CD4-positive, alpha-beta T cell treated with Interleukin-12 subunit alpha and Interleukin-12 subunit beta, for 1 hour (primary cell): ENCODE data around the gene FAM13A.

Experiments
- DNase-seq: peaks from one replicate; pipeline ENCODE4 v3.0.0-alpha.2; 2020

FAM13A gene

DNA sequence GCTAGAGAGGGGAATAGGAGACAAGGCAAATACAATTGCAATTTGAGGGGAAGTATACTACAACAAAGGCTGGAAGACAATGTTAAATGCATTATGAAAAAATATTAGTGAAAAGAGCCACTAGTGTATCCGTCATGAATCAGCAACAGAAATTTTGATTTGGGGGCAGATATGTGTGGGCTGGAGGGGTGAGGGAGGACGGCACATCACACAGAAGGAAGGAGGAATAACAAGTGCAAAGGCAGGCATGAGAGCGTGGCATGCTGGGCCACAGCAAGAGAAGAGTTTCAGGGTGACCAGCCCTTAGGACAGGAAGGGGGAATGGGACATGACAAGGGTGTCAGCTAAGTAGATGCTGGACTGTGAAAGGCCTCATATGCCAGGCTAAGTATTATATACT lies 295.6 kb downstream of the FAM13A start:
- no peak for DNase-seq

DNA sequence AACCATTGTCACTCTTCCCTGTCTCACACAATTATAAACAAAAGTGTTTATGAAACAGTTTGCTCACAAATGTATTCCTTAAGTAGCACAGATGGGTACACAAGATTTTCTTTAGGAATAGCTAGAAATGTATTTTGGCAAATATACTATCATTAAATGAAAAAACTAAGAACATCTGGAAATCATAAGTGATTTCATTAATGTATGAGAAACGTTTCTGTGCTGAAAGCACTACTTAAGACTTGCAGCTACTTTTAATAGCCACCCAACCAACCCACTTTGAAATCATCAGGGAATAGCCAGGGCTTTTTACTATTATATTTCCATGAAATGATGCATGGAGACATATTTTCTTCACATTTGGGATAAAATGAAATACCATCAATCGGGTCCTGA lies 297.1 kb downstream of the FAM13A start:
- DNase-seq, result no peak

DNA sequence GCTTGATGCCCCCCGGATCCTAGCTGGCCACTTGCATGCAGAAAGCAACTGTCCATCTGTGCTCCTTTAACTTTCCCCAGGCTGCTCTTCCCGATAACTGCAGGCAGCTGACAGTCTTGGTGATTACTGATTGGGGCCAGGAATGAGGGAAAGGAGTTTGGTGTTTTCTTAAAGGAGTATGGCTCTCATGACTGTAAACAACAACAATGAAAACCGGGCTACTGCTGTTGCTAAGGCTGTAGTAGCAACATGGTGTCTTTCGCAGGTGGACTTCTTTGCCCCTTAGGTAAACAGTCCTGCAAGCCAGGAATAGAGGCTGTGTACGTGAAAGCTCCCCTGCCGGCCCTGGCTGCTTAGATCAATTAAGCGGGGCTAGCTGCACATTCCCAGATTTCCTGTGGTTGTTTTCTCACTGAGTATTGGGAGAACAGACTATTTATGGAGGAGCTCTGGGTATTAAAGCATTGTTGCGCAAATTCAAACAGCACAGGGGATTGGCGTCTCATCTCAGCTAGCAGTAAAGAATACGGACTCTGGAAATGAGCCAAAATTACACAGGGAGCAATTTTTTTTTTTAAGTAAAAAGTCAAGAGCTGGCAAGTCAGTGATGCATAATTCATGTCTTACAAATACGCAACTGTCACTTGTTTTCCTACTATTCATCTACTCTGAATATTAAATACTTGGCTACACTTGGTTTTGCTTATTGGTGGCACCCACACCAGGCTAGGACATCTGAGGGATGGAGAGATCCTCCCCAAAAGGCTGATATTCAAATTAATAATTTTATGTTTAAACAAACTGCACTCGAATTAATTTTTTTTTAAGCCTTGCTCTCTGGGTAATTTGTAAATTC lies 297.7 kb downstream of the FAM13A start:
- no peak for DNase-seq

DNA sequence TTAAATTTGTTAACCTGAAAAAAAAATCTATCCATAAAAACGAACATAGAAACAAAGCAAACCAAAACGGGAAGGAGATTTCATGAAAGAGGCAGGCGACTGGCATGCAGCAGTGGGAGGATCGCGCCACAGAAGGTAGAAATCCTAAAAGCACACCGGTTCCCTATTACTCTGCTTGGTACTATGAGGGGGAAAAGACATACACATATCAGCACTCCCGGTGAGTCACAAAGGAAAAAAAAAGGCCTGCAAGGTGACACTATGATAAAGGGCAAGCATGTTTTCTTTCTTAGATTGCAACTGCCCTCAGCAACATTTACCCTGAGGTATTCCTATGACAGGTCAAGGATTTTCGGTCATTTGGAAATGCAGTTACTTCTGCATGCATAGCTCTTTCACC lies 298.7 kb downstream of the FAM13A start:
- no peak for DNase-seq

DNA sequence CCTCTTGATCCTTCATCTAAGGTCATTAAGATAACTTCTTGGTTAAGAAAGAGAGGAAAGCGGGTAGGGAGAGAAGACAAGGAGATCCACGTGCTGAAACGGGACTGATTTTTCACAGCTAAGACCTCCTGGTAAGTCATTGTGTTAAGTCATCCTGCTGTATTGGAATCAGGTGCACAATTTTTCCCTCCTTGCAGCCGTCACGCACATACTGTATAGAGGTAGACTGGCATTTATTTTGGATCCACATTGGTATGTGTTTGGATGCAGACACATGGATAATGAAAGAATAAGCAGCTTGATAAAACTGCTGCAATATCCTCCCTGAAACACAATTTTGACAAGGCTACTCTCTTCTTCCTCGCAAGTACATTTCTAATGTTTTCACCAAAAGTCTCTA lies 299.2 kb downstream of the FAM13A start:
- no peak for DNase-seq

DNA sequence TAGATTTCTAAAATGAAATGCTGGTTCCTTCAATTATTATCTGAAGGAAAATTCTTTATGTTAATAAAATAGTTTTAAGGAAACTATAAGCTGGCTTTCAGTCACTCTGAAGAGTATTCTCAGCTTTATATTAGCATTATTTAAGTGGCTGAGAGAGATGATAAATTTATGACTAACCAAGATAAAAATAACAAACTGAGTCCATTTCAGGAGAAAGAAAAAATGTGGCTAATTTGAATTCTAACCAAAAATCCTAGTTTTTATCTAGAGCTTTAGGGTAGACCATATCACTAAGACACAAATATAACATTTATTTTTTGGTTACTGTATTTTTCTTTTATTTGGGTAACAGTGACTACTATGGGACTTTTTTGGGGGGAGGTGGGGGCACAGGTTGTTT lies 299.9 kb downstream of the FAM13A start:
- DNase-seq, result no peak

DNA sequence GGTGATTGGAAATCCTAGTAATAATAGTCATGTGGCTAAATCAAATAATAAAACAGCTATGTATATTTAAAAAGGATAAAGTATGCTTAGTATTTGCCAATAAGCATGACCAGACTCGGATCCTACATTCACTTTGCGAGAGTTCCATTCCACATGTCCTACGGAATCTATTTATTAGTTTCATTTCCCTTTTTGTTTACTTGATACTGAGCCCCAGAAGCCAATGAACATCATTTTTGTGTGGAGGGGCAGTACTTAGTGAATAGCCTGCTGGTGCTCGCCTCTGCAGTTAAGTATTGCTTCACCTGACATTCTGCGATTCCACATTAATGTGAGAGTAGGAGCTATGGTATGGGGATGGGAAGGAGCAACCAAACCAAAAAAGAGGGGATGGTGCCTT lies 300.8 kb downstream of the FAM13A start:
- DNase-seq, result no peak

DNA sequence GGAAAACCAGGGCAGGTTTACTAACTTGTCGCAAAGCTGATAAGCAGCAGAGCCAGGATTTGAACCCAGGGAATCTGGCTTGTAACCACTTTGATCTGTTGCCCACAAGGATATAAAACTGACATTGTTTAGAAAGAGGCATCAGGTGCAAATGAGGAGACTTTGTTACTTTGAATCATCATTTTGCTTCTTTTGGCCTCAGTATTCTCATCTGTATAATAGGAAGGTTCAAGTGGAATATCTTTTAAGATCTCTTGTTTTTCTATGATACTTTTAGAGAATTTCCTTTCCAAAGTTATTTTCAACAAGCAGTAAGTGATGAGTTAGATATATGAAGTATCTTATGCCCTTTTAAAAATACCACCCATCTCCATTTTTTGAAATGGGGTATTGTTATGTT lies 301.5 kb downstream of the FAM13A start:
- DNase-seq, result no peak

DNA sequence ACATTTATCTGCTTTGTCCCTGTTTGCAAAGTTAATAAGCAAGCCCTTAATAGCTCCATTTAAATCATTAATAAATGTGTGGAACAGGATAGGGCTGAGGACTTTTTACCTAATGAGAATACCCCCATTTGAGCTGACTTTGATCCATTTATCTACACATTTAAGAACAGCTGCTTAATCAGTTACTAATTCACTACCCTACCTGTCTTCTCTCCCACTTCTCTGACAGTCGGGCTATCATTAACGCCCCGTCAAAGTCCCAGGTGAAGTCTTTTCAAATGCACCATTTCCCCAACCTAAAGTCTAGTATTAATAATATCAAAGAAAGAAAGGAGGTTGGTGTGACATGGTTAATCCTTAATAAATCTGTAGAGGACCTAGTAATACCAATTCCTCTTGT lies 302.2 kb downstream of the FAM13A start:
- no peak for DNase-seq

DNA sequence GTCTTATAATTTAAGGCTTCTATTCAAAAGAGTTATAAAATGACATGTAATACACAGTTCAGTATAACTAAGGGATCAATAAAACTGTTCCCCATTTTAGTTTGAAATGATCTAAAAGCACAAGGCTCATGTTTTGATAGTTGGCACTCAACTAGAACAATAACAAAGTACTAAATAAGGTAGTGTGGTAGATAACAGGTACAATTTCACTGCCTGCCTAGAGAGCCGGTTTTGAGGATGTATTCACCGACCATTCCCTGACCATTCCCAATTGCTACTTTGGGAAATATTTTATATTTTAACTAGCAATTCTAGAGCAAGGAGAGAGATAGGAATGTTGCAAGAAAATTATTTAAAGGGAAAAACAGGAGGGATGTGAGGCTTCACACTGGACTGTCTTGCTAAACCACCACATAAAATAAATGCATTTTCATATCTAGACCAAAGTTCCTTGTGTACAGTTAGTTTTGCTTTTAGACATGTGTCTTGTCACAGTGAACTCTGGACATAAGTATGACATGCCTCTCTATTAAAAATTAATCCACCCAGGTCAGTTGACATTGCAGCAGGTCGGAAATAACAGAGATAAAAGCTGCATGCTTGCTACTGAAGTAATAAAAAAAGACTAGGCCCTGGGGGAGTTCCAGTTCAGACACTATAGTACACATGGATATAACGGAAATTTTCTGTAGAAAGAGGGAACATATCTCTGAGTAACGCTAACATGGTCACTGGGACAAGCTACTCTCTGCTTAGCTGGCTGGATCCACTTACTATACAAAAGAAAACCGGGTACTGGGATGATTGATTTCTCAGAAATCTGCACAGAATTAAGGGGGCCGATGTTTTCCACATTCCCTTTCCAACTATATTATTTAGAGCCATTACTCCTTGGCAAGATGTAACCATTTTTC lies 303.1 kb downstream of the FAM13A start:
- no peak for DNase-seq

- DNase-seq, result no peak
Observed at GRCh38 chr4:88752754-88753153, 304.2 kb downstream of the FAM13A start.

- DNase-seq, result no peak
Observed at GRCh38 chr4:88752076-88752463, 304.9 kb downstream of the FAM13A start.

DNA sequence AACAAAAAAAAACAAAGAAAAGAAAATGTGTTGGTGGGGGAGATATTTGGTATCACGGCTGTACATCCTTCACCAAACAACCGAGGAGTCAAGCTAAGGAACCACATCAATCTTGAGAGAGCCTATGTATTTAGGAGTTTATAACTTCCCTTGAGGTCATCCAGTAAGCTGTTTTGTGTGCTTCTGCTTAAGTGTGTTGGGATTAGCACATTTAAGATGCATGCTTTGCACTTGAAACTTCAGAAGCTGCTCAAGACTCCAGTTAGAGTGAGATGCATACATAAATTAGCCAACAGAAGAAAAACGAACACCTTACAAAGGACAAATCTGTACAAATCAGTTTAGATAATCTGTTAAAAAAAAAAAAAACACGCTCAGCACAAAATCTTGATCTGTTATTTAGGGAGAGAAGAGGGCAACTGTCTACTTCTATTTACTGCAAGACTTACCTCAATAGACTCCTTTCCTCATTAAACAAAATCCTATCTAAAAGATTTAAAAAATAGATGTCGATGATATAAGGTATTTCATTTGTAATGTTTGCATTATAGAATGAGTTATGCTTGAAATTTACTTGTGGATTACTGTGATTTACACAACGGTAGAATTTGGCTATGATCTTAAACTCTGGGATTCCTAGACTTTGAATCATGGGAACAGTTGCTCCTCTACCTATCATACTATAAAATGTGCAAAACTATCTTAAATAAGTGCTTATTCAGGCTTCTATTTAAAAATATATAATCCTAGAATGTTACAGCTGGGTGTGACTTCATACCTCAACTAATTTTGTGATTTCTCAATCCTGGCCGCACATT lies 305.5 kb downstream of the FAM13A start:
- no peak for DNase-seq

DNA sequence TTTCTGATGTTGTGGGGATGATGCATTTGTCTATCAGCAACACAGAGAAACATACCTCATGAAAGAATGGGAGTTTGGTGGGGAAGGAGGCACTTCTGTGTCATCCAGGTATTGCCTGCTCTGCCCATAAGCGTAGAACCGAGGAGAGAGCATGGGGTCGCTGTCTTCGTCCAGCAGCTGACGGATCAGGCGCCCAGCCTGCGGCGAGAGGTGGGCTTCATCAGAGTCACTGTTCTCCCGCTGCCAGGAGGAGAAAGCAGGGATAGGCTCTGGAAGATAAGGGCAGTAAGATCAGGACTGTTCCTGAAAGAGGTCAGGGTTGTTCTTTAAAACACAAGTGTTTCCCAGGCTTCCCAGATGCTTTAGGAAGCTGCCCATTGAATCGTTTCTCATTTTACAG lies 306.6 kb downstream of the FAM13A start:
- no peak for DNase-seq

GRCh38 chr4:88747351-88747750 lies 309.6 kb downstream of the FAM13A start:
- DNase-seq, result no peak

DNA sequence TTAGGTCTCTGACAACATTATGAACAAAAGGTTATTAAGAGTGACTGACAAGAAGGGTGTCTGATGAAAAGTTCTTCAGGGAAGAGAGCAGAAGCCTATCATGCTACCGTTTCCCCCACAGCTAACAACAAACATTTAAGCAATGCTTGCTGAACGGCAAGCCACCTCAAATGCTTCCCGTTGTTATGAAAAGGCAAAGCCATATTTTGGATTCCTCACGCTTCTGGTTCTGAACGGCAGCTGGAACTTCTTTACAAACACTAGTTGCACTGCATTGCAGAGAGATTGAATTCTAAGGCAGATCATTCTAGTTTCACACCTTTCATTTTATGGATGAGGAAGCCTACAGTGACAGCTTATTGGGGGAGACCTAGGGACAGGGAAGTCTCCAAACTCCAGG lies 310.8 kb downstream of the FAM13A start:
- no peak for DNase-seq

- DNase-seq, result no peak
Observed at GRCh38 chr4:88745581-88746163, 311.3 kb downstream of the FAM13A start.

DNA sequence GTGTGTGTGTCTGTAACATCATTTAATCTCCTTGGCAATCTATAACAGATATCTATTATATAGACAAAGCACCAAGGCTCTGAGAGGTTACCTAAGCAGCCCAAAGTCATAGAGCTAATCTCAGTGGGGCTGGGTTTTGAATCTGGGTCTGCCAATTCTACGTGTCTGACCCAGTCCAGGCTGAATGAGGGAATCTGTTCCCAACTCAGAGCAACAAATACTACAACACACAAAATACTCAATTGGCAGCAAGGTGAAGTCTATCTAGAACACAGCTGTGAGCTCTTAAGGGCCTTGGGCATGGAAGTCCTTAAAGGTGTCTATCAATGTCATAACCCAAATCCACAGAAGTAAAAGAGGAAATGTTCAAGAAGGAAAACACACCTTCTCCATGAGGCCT lies 311.8 kb downstream of the FAM13A start:
- no peak for DNase-seq

- no peak for DNase-seq
Observed at GRCh38 chr4:88744609-88745008, 312.4 kb downstream of the FAM13A start.

DNA sequence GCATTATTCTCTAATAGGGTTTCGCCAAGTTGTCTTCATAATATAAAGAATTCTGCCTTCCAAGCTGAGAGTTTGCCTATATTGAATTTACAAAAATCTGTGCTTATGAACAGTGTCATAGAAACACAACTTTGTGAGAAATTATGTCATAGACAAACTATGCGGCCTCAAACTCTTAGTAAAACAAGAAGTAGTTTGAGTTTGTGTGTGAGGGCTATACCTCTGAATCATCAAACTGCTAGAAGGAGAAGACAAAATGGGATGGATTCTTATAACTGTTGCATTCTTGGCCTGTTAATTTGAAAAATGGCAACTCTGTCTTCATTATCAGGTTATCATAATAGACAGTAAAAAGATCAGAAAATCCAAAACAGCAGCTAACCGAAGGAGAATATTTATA lies 313.3 kb downstream of the FAM13A start:
- no peak for DNase-seq

- no peak for DNase-seq
Observed at GRCh38 chr4:88742561-88742960, 314.4 kb downstream of the FAM13A start.

DNA sequence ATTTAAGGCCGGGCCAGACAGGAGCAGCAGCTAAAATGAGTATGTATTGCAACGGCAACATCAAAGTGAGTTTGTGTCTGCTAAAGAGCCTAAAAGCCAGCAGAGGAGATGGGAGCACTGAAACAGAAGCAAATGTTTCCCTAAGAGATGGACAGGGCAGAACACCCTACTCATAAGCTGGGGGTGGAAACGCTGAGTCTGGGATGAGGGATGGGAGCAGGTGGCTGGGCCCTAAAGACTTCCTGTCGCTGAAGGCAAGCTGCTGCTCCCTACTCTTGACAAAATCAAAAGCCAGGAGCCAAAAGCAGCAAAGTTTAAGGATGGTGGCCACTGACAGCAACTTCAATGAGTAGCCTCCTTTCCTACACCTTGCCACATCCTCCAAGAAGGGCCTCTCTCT lies 318.8 kb downstream of the FAM13A start:
- DNase-seq, result no peak
